GM13976 (cell line): ENCODE data around the gene DIO3.

ENCODE experiments used
- DNase-seq: peaks from one replicate; pipeline ENCODE4 v3.0.0; 2012; ENCODE audit warnings: low spot score
- in situ Hi-C: fragments of 300-500 bp; cut with MboI; formaldehyde crosslinking; loops from one replicate; pipeline ENCODE4 v1.12.0; 2022; ENCODE audit warnings: low sequenced_read_pairs, mixed read lengths, inconsistent platforms; ENCODE audit not compliant: unreplicated experiment
- TF ChIP-seq, protein P1 (sequence below): IDR thresholded peaks from 2 replicates; pipeline ENCODE4 v1.5.1; 2012; ENCODE audit warnings: borderline replicate concordance, mild to moderate bottlenecking; ENCODE audit not compliant: insufficient read depth; ENCODE audit errors: extremely low read depth, missing control alignments, control extremely low read depth

The DIO3 gene

DNA sequence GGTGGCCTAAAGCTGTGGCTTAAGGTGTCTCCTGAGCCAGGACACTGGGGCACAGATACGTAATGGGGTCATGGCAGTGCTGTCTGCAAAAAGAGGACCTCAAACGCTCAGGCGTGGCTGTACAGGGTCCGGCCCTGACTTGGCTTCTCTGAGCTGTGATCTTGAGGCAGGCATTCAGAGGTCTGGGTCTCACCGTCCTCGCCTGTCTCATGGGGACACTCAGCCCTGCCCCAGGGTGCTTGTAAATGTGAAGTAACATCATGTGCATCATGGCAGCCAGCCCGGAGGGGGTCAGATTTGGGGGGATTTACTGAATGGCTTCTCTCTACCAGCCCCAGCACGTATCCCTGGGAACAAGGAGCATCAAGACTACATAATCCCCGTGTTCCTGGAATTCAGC, 28.8 kb downstream of the DIO3 start:
- TF ChIP-seq, protein P1, sequence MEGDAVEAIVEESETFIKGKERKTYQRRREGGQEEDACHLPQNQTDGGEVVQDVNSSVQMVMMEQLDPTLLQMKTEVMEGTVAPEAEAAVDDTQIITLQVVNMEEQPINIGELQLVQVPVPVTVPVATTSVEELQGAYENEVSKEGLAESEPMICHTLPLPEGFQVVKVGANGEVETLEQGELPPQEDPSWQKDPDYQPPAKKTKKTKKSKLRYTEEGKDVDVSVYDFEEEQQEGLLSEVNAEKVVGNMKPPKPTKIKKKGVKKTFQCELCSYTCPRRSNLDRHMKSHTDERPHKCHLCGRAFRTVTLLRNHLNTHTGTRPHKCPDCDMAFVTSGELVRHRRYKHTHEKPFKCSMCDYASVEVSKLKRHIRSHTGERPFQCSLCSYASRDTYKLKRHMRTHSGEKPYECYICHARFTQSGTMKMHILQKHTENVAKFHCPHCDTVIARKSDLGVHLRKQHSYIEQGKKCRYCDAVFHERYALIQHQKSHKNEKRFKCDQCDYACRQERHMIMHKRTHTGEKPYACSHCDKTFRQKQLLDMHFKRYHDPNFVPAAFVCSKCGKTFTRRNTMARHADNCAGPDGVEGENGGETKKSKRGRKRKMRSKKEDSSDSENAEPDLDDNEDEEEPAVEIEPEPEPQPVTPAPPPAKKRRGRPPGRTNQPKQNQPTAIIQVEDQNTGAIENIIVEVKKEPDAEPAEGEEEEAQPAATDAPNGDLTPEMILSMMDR, result no peak
- DNase-seq, result no peak

DNA sequence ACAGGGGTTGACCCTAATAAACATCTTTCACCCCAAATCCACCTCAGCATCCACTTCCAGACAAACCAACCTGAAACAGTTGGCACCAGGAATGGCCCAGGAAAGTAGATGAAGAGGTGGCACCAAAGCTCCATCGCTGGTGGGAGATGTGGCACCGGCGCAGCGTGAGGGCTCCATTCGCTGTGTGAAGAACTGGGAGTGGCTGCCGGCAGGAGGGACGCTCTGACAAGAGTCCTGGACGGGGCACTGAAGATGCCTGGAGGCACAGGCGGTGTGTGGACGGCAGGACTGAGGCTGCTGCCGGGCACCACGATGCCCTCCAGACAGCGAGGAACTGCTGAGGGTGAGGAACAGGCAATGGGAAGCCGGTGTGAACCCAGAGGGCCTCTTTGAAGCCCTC, 29.3 kb downstream of the DIO3 start:
- no peak for DNase-seq
- in situ Hi-C loops, result no loop called here
- TF ChIP-seq, protein P1, result no peak

More for the DNA sequence above, 28.8 kb downstream of the DIO3 start:
- in situ Hi-C loops, result no loop called here

DNA sequence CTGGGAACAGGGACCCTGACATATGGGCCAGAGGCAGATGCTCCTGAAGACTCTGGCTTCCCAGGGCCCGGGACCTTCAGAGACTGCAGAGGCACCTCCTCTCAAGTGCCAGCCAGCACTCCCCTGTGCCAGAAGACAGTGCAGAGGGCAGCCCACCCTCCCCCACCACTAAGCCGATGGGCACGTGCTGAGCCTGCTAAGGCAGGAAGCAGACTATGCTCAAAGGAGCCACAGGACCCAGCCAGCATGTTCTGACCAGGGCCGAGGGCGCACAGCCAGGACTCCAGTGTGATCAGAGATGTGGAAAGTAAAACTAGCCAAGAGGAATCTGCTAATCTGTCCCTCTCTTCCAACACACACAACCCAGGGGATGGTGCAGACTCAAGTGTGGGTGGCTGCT, 29.8 kb downstream of the DIO3 start:
- TF ChIP-seq, protein P1, result no peak
- peak; percentile 15 for DNase-seq
- in situ Hi-C loops, result no loop called here

DNA sequence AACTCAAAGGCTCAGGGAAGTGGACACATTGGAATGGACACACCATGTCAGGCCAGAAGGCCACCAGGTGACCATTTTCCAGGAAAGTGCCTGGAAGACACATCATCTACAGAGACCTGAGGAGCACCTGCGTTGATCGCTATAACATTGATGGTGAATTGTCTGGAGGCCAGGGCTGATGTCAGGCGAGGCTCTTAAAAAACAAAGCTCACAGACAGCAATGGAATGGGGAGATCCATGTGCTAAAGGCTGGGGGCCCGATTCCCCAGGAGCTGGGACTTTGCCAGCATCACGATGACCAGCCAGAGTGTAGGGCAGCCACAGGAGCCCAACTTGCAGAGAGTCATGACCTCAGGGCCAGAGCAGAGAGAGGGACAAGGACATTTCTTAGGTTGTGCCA, 30.3 kb downstream of the DIO3 start:
- in situ Hi-C loops, result no loop called here
- DNase-seq, result no peak
- TF ChIP-seq, protein P1, result no peak

DNA sequence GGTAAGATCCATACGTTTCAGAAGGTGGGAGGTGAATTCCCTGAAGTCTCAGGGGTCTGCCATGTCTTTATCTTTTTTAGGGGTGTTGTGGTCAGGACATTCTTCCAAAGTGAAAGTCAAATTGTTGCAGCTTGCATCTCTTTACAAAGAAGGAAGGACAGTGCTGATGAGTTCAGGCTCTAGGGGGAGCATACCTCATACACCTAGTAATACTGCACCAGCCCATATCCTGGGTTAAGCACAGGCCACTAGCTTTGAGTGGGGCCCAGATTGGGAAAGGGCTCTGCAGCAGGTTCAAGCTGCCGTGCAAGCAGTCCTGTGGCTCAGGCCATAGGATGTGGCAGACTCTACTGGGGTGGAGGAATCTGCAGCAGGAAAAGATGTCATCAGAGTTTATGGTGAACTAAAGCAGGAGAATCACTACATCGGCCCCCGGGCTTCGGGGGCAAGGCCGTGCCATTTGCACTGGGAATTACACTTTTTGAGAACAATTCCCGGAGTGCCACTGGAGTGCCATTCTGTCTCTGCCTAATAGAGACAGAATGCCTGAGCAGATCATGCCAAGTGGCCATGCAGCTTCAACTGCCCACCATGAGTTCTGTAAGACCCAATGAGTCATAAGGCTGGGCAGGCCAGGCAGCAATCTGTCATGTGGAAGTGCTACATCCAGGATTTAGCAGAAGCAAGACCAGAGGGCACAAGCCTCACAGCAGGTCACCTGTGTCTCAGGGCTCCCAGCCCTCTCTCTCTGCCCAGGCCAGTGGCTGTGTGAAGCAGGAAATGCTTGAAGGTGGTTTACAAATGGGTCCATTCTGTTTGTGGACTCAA, 32.3 kb downstream of the DIO3 start:
- in situ Hi-C loops, result no loop called here
- TF ChIP-seq, protein P1, result no peak

DNA sequence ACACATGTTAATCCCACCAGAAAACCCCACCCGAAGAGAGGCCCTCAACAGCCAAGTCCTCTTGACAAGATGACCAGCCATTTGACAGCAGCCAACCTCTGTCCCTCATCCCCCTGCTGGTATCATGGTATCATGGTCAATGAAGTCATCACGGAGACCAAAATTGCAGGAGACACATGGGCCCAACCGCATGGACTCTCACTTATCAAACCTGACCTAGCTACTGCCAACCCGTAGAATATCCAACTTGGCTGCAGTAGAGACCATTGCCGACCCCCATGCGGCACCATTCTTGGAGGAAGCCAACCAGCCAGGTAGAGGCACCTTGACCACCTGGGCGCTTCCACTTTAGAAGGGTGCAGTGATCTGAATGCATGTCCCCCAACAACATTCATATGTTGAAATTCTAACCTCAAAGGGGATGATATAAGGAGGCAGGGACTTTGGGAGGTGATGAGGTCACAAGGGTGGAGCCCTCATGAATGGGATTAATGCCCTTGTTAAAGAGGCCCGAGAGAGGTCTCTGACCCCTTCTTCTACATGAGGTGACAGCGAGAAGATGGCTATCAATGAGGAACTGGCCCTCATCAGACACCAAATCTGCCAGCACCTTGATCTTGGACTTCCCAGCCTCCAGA, 33.3 kb downstream of the DIO3 start:
- no peak for DNase-seq
- in situ Hi-C loops, result no loop called here
- TF ChIP-seq, protein P1, result no peak

More for the DNA sequence above, 32.3 kb downstream of the DIO3 start:
- DNase-seq, result peak; percentile 12
